Measurements from ENCODE around the gene PRDM16.

The PRDM16 gene

GRCh38 chr1:3368711-3369445, 299.9 kb downstream of the PRDM16 start:
- no peak for DNase-seq

GRCh38 chr1:3369446-3370076, 300.6 kb downstream of the PRDM16 start:
- no peak for DNase-seq

GRCh38 chr1:3370856-3371703, 302.1 kb downstream of the PRDM16 start:
- no peak for DNase-seq

- DNase-seq = no peak
Measured at GRCh38 chr1:3372317-3372716, 303.3 kb downstream of the PRDM16 start.

GRCh38 chr1:3373175-3373574, 304.2 kb downstream of the PRDM16 start:
- no peak for DNase-seq

DNA sequence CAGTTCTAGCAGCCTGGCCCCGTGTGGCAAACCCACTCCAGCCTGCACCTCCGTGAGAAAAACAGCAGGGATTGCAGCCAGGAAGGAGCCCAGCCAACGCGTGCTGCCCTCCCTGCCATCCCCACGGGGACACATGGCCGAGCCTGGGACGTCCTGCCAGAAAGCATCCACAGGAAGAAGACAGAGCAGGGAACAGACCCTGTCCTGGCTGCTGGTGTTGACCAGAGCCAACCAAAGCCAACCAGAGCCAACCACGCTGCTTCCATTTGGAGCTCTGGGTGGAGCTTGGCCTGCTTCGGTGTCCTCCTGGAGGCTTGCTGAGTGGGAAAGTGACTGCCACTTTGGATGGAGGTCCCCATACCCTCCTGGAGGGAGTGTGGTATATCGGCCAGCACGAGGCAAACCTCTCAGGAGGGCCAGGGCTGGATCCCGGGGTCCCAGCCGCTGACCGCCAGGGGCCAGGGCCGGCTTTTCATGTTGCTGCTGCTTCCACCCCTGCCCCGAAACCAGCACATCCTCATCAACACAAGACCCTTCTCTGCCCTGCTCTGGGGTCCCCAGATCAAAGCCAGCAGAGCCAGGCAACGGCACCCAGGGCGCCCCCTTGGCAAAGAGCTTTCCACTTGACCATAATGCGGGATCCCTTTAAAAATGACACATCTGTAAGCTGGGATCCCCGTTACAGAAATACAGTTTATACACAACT, 304.9 kb downstream of the PRDM16 start:
- DNase-seq = no peak

GRCh38 chr1:3375245-3375644, 306.2 kb downstream of the PRDM16 start:
- DNase-seq = no peak

- no peak for DNase-seq
Measured at GRCh38 chr1:3377166-3377565, 308.2 kb downstream of the PRDM16 start.

- no peak for DNase-seq
Measured at GRCh38 chr1:3377604-3378279, 308.7 kb downstream of the PRDM16 start.

DNA sequence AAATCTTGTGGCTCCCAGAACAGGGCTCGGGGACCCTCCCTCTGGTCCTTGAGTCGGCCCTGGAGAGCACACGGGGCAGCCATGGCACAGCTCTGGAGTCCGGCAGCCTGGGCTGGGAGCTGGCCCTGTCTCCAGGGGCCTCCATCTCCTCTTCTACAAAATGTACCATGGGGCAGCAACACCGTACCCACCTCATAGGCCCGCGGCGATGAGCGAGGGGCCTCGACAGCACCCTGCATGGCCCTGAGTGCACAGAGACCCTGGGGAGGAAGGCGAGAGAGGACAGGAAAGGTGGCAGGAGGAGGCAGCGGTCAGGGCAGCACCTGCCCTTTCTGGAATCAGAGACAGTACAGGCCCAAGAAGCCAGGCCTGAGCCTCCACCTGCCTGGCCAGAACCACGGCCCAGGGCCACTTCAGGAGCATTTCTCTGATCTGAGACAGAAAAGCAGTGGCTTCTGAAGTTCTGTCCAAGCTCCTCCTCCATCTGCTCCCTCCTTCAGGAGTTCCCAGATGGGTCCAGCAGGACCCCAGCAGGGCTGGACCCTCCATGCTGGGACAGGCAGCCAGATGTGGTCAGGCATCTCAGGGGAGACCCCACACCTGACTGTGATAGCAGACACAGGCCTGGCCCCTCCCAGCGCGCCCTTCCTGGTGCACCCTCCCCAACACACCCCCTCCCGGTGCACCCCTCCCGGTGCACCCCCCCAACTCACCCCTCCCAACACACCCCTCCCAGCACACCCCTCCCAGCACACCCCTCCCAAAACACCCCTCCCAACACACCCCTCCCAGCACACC, 309.6 kb downstream of the PRDM16 start:
- DNase-seq = peak; percentile 10

- no peak for DNase-seq
Measured at GRCh38 chr1:3379934-3380333, 310.9 kb downstream of the PRDM16 start.

DNA sequence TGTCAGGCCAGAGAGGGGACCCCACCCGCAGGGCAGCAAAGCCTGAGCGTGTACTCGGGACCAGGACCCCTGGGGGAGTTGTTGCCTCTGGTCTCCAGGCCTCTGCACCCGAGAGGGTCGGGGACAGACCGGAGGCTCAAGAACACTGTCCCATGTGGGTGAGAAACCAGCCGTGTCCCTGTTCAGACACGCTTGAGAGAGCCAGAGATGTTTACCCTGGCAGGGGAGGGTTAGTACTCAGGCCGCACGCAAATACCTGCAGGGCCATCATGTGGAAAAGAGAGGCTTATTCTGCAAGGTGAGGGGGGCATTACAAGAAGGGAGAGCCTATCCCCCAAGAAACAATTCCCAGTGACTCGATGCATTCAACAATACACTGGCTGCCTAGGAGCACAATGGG, 311.5 kb downstream of the PRDM16 start:
- DNase-seq = no peak

DNA sequence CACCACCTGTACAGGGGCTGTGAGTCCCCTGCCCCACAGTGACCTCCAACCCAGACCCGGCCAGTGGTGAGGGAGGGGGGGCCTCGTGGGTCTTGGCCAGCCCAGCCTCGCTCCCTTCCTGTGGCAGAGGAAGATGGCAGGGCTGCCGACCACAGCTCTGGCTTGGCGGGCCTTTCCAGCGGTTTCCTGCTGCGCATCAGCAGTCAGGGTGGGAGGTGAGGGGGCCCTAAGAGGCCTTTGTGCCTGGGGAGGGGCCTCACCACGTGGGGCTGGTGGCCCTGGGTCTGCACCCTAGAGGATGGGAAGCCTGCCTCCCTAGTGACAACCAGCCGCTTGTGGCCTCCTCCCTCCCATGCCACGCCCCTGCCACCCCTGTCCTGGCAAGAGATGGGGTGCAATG, 312.9 kb downstream of the PRDM16 start:
- no peak for DNase-seq

GRCh38 chr1:3382326-3383057, 313.5 kb downstream of the PRDM16 start:
- DNase-seq = no peak

DNA sequence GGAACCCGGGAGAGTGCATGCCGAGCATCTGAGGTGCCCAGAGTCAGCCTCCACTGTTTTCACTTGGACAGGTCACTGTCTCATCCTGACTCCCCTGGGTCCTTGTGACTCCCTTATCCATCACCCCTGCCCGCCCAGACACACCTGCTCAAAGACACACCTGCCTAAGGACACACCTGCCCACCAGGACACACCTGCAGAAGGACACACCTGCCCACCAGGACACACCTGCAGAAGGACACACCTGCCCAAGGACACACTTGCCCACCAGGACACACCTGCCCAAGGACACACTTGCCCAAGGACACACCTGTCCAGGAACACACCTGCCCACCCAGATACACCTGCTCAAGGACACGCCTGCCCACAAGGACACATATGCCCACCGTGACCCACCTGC, 314.7 kb downstream of the PRDM16 start:
- DNase-seq = no peak

DNA sequence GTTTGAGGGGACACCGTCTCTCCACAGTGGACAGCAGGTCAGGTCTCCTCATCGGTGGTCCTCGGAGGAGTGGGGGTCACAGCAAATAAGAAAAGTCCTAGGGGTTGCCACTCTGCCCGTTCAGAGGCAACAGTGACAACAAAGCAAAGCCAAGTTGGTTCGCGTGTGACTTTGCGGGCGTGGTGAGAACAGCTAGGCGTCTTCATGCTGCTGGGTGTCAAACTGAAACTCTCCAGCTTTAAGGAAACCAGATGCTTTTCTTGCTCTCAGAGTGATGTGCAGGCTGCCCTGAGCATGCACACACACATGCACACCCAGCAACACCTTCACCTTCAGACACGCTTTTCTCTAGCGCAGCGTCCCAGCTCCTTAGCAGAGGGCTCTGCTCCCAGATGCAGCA, 315.4 kb downstream of the PRDM16 start:
- no peak for DNase-seq

- no peak for DNase-seq
Measured at GRCh38 chr1:3386205-3387002, 317.4 kb downstream of the PRDM16 start.

- no peak for DNase-seq
Measured at GRCh38 chr1:3387401-3387800, 318.4 kb downstream of the PRDM16 start.

- DNase-seq = no peak
Measured at GRCh38 chr1:3389093-3389833, 320.3 kb downstream of the PRDM16 start.

All from DMS53 (cell line).